Gastroesophageal sphincter (tissue), 4 donors: ENCODE data around the gene TCAIM. TPM values are rescaled to one million over a fixed set of nuclear protein-coding genes. Genes with fewer than 3 reads are reported as not detected.

ENCODE experiments used
- ATAC-seq: fragments of 150-250 bp; one replicate; pipeline ENCODE4 v1.9.1; 2016; ENCODE audit warnings: mild to moderate bottlenecking, moderate library complexity
- H3K27ac ChIP-seq, 4 donors: fragments of 200-600 bp; sonication (generic) in 3 of 4; 1 replicate in 3 of 4; 2 replicates in 1 of 4; pipeline ENCODE4 v1.5.1; 2016 to 2019
- H3K27me3 ChIP-seq: fragments of 200-600 bp; sonication (generic); one replicate; pipeline ENCODE4 v1.5.1; 2019
- H3K36me3 ChIP-seq, 2 donors: fragments of 200-600 bp; sonication (generic); one replicate each; pipeline ENCODE4 v1.5.1; 2019; ENCODE audit warnings: control low read depth in 1 of 2
- H3K4me1 ChIP-seq, 3 donors: fragments of 200-600 bp; sonication (generic); 1 replicate in 2 of 3; 2 replicates in 1 of 3; pipeline ENCODE4 v1.5.1; 2016 to 2019; ENCODE audit warnings: control low read depth in 2 of 3
- H3K4me3 ChIP-seq, 2 donors: fragments of 200-600 bp; sonication (generic); one replicate each; pipeline ENCODE4 v1.5.1; 2019; ENCODE audit warnings: mild to moderate bottlenecking in 1 of 2, moderate library complexity in 1 of 2
- H3K9me3 ChIP-seq, 3 donors: fragments of 200-600 bp; sonication (generic); one replicate each; pipeline ENCODE4 v1.5.1; 2017 to 2019; ENCODE audit warnings: control low read depth in 2 of 3
- CTCF ChIP-seq, 4 experiments: fragments of 200-600 bp in 2 of 4; fragments of 450-650 bp in 2 of 4; sonication (generic) in 1 of 4; IDR thresholded peaks; one replicate each; pipeline ENCODE4 v1.5.1; 2017 to 2019; ENCODE audit warnings: antibody characterized with exemption in 4 of 4, mild to moderate bottlenecking in 2 of 4, moderate library complexity in 2 of 4
- EP300 ChIP-seq: sonication (generic); formaldehyde crosslinking; IDR thresholded peaks from one replicate; pipeline ENCODE4 v1.6.1; 2017; ENCODE audit warnings: antibody characterized with exemption, mild to moderate bottlenecking
- POLR2A ChIP-seq, 2 donors: fragments of 450-650 bp; IDR thresholded peaks; one replicate each; pipeline ENCODE4 v1.6.1; 2017; ENCODE audit warnings: antibody characterized with exemption in 2 of 2, mild to moderate bottlenecking in 2 of 2, moderate library complexity in 1 of 2
- POLR2AphosphoS5 ChIP-seq: sonication (generic); formaldehyde crosslinking; IDR thresholded peaks from one replicate; pipeline ENCODE4 v1.6.1; 2017; ENCODE audit warnings: antibody characterized with exemption
- whole genome bisulfite sequencing, 2 donors: methylation state at CpG; one replicate each; pipeline ENCODE4 v1.1.5; 2018; ENCODE audit warnings: low coverage in 1 of 2; 5-methylcytosine and 5-hydroxymethylcytosine counted together
- total RNA-seq, 4 donors: library from RNA; depleted of rRNA; stranded (reverse); fragments of >200 nt; gene quantifications; one replicate each; pipeline ENCODE4 v1.1.0, GENCODE V29; 2016

TCAIM gene
- total RNA-seq, 4 donors from 2014 or later: 25.8 to 56.2 (median 45.9) TPM

GRCh38 chr3:44323341-44323955 lies 15.1 kb upstream of the TCAIM start:
- H3K9me3 ChIP-seq: no peaks in the 10 kb centered on the region
- no peak for ATAC-seq

GRCh38 chr3:44324584-44324983 lies 14.0 kb upstream of the TCAIM start:
- Histone ChIP-seq H3K4me1 (no peaks in the 10 kb centered on the region), H3K27ac (no peak overlapping the region), H3K9me3 (no peaks in the 10 kb centered on the region), H3K27me3 (no peaks in the 10 kb centered on the region), H3K4me3 (no peak overlapping the region), H3K36me3 (no peaks in the 10 kb centered on the region)
- ATAC-seq: no peak
- no peak for TF ChIP-seq POLR2A (IDR thresholded peaks at IDR 0.05)
- TF ChIP-seq EP300: no peak
- TF ChIP-seq CTCF (IDR thresholded peaks at IDR 0.05): no peak
- TF ChIP-seq POLR2AphosphoS5: no peak

More at GRCh38 chr3:44323341-44323955, 15.1 kb upstream of the TCAIM start:
- 3% methylated on average over 4 of the region's 4 CpGs for WGBS, 2 donors
- Histone ChIP-seq H3K4me3 (no peak overlapping the region), H3K27me3 (peaks cover 7% of the 10 kb centered on the region), H3K4me1 (no peaks in the 10 kb centered on the region), H3K36me3 (no peaks in the 10 kb centered on the region), H3K27ac (no peak overlapping the region)
- TF ChIP-seq POLR2AphosphoS5 (no peak), EP300 (no peak), CTCF (IDR thresholded peaks at IDR 0.05) (peak; percentile 75 to 82 (median 78)), POLR2A (IDR thresholded peaks at IDR 0.05) (no peak)

GRCh38 chr3:44326019-44326418 lies 12.5 kb upstream of the TCAIM start:
- H3K36me3 ChIP-seq: no peaks in the 10 kb centered on the region
- no peaks in the 10 kb centered on the region for H3K4me1 ChIP-seq
- TF ChIP-seq EP300 (no peak), CTCF (IDR thresholded peaks at IDR 0.05) (no peak), POLR2A (IDR thresholded peaks at IDR 0.05) (no peak), POLR2AphosphoS5 (no peak)
- 22% methylated on average over 2 of the region's 2 CpGs for WGBS, 2 donors
- no peak overlapping the region for H3K27ac ChIP-seq
- no peak overlapping the region for H3K4me3 ChIP-seq
- no peaks in the 10 kb centered on the region for H3K9me3 ChIP-seq
- H3K27me3 ChIP-seq: peaks cover 4% of the 10 kb centered on the region
- ATAC-seq: no peak

- no peak for ATAC-seq
- TF ChIP-seq POLR2A (IDR thresholded peaks at IDR 0.05) (no peak), POLR2AphosphoS5 (no peak), EP300 (no peak), CTCF (IDR thresholded peaks at IDR 0.05) (no peak)
- Histone ChIP-seq H3K27ac (no peak overlapping the region), H3K4me1 (no peaks in the 10 kb centered on the region), H3K9me3 (no peaks in the 10 kb centered on the region), H3K36me3 (no peaks in the 10 kb centered on the region), H3K4me3 (no peak overlapping the region), H3K27me3 (peaks cover 4% of the 10 kb centered on the region)
- WGBS, 2 donors: 52 to 70% methylated on average over 3 of the region's 3 CpGs
These were observed 12.1 kb upstream of the TCAIM start for GRCh38 chr3:44326515-44326914.

GRCh38 chr3:44329946-44330345 lies 8.6 kb upstream of the TCAIM start:
- TF ChIP-seq POLR2A (IDR thresholded peaks at IDR 0.05): no peak
- no peak for TF ChIP-seq POLR2AphosphoS5
- no peak for TF ChIP-seq CTCF (IDR thresholded peaks at IDR 0.05)
- TF ChIP-seq EP300: no peak
- H3K4me1 ChIP-seq: no peaks in the 10 kb centered on the region
- no peak overlapping the region for H3K4me3 ChIP-seq
- ATAC-seq: no peak
- H3K9me3 ChIP-seq: no peaks in the 10 kb centered on the region
- H3K27me3 ChIP-seq: peaks cover 4% of the 10 kb centered on the region
- no peak overlapping the region for H3K27ac ChIP-seq
- no peaks in the 10 kb centered on the region for H3K36me3 ChIP-seq
